Stomach smooth muscle (tissue), 2 donors: ENCODE results near the gene ATOH8.
A peak's percentile ranks its signal among the peaks of the same experiment; 100 is the strongest.

Experiments used
- H3K27ac ChIP-seq: one replicate; pipeline ENCODE4 v1.7.0; 2013; ENCODE audit warnings: mild to moderate bottlenecking, low read length, inconsistent platforms
- H3K27me3 ChIP-seq, 2 donors: one replicate each; pipeline ENCODE4 v1.7.0; 2013; ENCODE audit warnings: low read length in 2 of 2; ENCODE audit not compliant: insufficient read depth in 2 of 2, control insufficient read depth in 1 of 2
- H3K36me3 ChIP-seq, 2 donors: one replicate each; pipeline ENCODE4 v1.7.0; 2013; ENCODE audit warnings: low read length in 2 of 2; ENCODE audit not compliant: control insufficient read depth in 2 of 2, insufficient read depth in 2 of 2
- H3K4me1 ChIP-seq: one replicate; pipeline ENCODE4 v1.7.0; 2013; ENCODE audit warnings: low read length; ENCODE audit not compliant: control insufficient read depth, insufficient read depth
- H3K4me3 ChIP-seq, 2 donors: one replicate each; pipeline ENCODE4 v1.7.0; 2013; ENCODE audit warnings: low read length in 2 of 2
- H3K9ac ChIP-seq, 2 donors: one replicate each; pipeline ENCODE4 v1.7.0; 2013; ENCODE audit warnings: low read length in 2 of 2, mild to moderate bottlenecking in 1 of 2
- H3K9me3 ChIP-seq, 2 donors: one replicate each; pipeline ENCODE4 v1.7.0; 2013; ENCODE audit warnings: low read length in 2 of 2; ENCODE audit not compliant: control insufficient read depth in 2 of 2
- donor health status: healthy.
- donor health status: Pancreatic carcinoma.

Gene ATOH8

DNA sequence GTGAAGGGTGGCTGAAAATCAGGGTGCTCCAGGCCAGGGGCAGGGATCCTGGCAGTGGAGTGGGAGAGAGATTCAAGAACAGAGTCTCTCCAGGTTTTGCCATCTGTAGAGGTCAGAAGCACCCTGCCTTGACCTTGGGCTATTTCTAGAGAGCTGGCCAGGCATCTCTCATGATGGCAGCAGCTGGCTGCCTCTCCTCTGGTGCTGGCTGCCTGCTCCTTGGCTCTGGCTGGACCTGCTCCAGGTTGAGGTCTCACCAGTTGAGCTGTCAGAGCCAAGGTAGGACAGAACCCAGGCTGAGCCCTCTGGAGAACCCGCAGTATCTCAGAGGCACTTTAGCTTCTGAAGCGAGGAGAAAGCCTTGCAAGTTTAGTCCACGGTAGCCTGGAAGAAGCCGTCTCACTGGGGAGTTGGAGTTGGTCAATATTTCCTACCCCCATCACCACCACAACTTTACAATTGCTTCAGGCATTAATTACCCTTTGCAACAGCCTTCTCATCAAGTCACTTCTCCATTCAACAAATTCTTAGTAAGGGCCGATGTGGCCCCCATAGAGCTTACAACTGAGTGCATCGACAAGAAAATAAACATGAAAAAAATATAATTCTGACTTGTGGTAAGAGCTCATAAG is 34.1 kb upstream of the ATOH8 start:
- Histone ChIP-seq H3K4me3 (peak overlapping the region in 1 of 2 donors; percentile 8), H3K9me3 (no peaks in the 10 kb centered on the region), H3K27me3 (peaks cover 0 to under 1% of the 10 kb centered on the region in 2 donors), H3K4me1 (peaks cover 12% of the 10 kb centered on the region), H3K9ac (no peak overlapping the region), H3K36me3 (no peaks in the 10 kb centered on the region), H3K27ac (no peak overlapping the region)

DNA sequence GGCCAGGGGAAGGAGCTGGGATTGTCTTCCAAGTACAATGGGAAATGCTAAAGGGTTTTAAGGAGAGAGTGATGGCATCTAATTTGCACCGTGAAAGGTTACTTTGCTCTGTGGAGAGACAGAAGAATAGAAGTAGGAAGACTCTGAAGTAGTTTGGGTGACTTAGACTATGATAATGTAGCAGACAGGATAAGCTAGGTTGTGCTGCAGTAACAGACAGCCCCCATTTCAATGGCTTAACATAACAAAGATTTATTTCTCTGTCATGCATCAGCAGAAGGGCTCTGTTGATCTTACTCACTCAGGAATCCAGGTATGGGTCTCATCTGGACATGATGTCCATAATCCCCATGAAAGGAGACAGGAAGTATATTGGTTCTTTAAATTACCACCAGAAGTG is 33.3 kb upstream of the ATOH8 start:
- Histone ChIP-seq H3K27ac (no peak overlapping the region), H3K36me3 (no peaks in the 10 kb centered on the region), H3K9ac (no peak overlapping the region), H3K4me1 (peaks cover 12% of the 10 kb centered on the region), H3K27me3 (peaks cover 0 to 2% of the 10 kb centered on the region in 2 donors), H3K9me3 (no peaks in the 10 kb centered on the region), H3K4me3 (no peak overlapping the region)

DNA sequence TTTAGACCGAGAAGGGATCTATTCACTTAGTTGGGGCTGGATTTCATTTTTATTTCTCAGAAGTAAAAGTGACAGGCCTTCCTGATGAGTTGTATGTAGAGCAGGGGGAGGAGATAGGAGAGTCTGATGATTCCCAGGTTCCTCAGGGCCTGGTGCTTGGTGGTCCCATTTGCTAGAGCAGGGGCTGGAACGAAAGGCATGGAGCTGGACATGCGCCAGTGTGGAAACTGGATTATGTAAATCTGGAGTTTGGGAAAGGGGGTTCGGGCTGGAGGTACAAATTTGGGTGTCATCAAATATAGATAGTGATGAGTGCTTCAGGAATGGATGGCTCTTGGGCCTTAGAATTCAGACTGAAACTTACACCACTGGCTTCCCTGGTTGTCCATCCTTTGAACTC is 32.1 kb upstream of the ATOH8 start:
- Histone ChIP-seq H3K9ac (no peak overlapping the region), H3K4me3 (no peak overlapping the region), H3K27me3 (peaks cover 0 to 2% of the 10 kb centered on the region in 2 donors), H3K9me3 (no peaks in the 10 kb centered on the region), H3K4me1 (peaks cover 12% of the 10 kb centered on the region), H3K36me3 (no peaks in the 10 kb centered on the region), H3K27ac (no peak overlapping the region)

DNA sequence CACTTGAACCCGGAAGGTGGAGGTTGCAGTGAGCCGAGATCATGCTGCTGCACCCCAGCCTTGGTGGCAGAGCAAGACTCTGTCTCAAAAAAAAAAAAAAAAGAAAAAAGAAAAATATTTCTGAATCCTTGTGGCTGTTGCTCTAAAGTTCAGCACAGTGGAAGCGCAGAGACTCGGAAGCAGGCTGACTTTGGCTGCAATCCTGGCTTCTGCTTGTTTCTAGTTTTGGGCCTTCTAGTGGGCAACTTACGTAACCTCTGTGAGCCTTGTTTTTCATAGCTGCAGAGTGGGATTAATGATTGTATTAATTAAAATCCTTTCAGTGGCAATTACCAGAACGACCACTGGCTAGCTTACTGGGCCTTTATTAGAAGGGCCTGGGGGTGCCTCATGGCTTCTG is 31.3 kb upstream of the ATOH8 start:
- Histone ChIP-seq H3K36me3 (no peaks in the 10 kb centered on the region), H3K4me3 (no peak overlapping the region), H3K27me3 (peaks cover 0 to 2% of the 10 kb centered on the region in 2 donors), H3K27ac (no peak overlapping the region), H3K4me1 (peaks cover 12% of the 10 kb centered on the region), H3K9ac (no peak overlapping the region), H3K9me3 (no peaks in the 10 kb centered on the region)

DNA sequence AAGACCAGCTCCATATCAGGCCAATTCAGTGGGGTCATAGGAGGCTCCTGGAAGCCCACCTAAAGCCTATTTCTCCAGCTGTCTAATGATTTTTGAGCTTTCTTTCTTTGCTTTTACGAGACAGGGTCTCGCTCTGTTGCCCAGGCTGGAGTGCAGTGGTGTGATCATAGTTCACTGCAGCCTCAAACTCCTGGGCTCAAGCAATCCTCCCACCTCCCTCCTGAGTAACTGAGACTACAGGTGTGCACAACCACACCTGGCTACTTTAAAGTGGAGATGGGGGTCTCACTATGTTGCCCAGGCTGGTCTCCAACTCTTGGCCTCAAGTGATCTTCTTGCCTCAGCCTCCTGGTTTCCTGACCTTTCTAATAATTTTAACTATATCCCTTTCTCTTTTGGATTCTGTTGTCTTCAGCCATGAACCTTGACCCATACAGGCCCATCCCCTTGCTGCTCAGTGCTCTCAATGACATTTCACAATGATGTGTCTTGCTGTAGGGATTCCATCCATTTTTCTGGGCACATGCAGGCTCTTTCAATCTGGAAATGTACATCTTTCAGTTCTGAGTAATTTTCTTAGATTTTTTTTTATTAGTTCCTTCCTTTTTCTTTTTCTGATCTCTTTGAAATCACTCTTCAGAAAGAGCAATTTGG is 30.0 kb upstream of the ATOH8 start:
- H3K27ac ChIP-seq, result no peak overlapping the region
- H3K9me3 ChIP-seq, result no peaks in the 10 kb centered on the region
- no peak overlapping the region for H3K9ac ChIP-seq
- no peak overlapping the region for H3K4me3 ChIP-seq
- no peaks in the 10 kb centered on the region for H3K36me3 ChIP-seq
- H3K4me1 ChIP-seq, result peaks cover 16% of the 10 kb centered on the region
- peaks cover 0 to 2% of the 10 kb centered on the region in 2 donors for H3K27me3 ChIP-seq

DNA sequence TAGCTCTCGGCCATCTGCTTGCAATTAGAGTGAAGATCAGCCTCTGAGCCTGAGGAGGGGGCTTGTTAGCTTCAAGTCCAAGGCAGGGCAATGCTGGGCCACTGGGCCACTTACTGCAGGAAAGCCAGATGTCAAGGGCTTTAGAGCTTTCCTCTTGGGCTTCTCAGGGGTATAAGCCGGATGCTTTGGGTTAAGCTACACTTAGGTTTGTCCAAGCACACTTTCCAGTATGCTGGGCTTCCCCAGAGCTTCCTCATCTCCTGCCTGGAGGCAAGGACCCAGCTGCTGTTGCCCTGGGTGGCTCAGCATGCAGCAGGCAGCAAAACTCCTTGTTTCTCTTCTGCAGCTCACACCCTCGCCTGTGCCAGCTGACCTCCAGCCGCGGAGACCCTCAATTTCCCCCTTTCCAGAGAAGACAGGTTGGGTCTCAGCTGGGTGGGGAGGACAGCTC is 29.0 kb upstream of the ATOH8 start:
- Histone ChIP-seq H3K27me3 (peaks cover 0 to 2% of the 10 kb centered on the region in 2 donors), H3K4me3 (no peak overlapping the region), H3K9me3 (no peaks in the 10 kb centered on the region), H3K9ac (no peak overlapping the region), H3K27ac (no peak overlapping the region), H3K4me1 (peaks cover 14% of the 10 kb centered on the region), H3K36me3 (no peaks in the 10 kb centered on the region)

DNA sequence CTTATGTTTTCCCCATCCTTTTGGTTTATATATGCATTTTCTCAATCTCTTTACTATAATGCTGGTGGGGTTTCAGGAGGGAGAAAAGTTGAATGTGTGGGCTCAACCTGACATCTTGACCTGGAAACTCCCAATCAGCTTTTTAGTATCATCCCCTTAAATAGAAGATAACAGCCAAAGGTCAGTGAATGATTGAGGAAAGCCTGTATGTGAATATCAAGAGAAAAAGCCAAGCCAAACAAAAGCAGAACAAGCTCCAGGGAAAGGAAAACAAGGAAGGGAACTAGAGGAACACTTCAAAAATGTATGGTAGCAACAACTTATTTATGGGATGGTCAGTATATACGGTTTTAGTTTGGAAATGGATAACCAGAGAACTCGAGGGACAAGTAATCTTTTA is 28.3 kb upstream of the ATOH8 start:
- H3K4me1 ChIP-seq, result peaks cover 8% of the 10 kb centered on the region
- H3K9ac ChIP-seq, result no peak overlapping the region

DNA sequence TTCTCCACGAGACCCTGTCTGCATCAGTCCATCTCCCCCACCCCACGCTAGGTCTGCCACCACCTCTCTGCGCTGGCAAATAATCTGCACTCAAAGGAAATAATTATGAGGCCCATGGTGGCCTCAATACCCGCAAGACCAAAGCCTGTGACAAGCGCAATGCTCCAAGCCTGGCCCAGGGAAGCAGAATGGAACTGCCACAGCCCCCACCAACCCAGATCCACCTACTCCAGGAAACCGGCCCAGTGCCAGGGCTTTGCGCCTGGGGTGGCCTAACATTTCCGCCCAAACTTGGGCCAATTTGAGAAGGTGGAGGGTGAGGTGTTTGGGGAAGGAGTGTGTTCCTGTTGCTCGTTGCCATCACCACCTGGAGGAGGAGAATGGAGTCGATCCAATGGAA is 26.0 kb upstream of the ATOH8 start:
- no peaks in the 10 kb centered on the region for H3K9me3 ChIP-seq
- H3K27ac ChIP-seq, result no peak overlapping the region
- H3K36me3 ChIP-seq, result no peaks in the 10 kb centered on the region
- H3K4me3 ChIP-seq, result no peak overlapping the region
- H3K27me3 ChIP-seq, result peaks cover 0 to 2% of the 10 kb centered on the region in 2 donors
- no peak overlapping the region for H3K9ac ChIP-seq
- peaks cover 8% of the 10 kb centered on the region for H3K4me1 ChIP-seq

More for the DNA sequence above, 28.3 kb upstream of the ATOH8 start:
- peaks cover 0 to 2% of the 10 kb centered on the region in 2 donors for H3K27me3 ChIP-seq
- H3K27ac ChIP-seq, result no peak overlapping the region
- no peak overlapping the region for H3K4me3 ChIP-seq
- no peaks in the 10 kb centered on the region for H3K36me3 ChIP-seq
- no peaks in the 10 kb centered on the region for H3K9me3 ChIP-seq

DNA sequence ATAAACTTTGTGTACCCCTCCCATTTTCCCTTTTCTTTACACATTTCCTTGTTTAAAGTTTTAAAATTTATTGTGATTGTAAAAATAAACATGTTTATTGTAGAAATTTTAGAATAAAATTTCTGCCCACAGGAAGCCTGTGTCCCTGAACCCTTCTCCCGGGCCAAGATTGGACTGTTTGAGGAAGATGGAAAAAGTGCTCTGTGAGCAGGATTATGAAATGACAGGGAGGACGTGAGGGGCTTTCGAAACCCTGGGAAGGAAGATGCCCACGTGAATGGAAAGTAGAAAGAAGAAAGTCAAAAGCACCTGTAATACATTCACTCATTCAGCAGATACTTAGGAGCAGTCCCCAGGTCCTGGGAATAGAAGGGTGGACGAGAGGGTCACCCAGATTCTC is 25.4 kb upstream of the ATOH8 start:
- Histone ChIP-seq H3K9me3 (no peaks in the 10 kb centered on the region), H3K4me1 (peaks cover 8% of the 10 kb centered on the region), H3K4me3 (no peak overlapping the region), H3K9ac (no peak overlapping the region), H3K36me3 (no peaks in the 10 kb centered on the region), H3K27ac (no peak overlapping the region), H3K27me3 (peaks cover 0 to 2% of the 10 kb centered on the region in 2 donors)

DNA sequence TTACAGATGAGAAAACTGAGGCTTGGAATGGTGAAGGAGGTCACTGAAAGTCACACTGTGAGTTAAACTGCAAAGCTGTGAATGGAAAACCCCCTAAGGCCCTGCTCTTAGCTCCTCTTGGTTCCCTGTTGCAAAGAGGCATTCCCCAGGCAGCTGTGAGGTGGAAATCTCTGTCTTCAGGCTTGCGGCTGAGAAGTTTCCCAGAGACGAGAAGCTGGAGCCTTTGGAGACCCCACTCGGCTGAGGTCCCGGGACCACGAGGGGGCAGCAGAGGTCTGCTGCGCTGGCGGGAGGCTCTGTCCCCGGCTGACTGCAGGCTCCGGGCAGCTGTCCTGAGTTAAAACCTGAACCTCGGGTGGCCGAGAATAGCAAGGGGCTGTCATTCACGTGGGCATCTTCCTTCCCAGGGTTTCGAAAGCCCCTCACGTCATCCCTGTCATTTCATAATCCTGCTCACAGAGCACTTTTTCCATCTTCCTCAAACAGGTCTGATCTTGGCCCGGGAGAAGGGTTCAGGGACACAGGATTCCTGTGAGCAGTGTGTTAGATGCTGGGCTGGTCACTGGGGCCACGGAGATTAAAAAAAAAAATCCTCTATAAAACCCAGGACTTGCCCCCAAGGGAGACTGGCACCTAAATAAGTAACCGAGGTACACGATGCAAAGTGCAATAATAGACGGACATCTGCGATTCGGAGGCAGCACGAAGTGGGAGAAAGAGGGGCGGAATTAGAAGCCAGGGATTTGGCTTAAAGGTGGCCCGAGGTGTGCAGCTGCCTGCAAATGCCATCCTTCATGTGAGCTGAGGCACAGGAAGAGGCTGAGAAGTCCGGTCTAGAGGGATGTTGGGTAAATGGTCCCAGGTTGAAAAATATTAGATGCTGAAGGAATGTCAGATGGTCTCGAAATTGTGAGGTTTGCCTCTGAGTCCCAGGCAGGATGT is 24.6 kb upstream of the ATOH8 start:
- Histone ChIP-seq H3K9me3 (no peaks in the 10 kb centered on the region), H3K27me3 (peaks cover 0 to 2% of the 10 kb centered on the region in 2 donors), H3K4me3 (peak overlapping the region; percentile 40 to 43), H3K4me1 (peaks cover 8% of the 10 kb centered on the region), H3K9ac (peak overlapping the region in 1 of 2 donors; percentile 13), H3K36me3 (no peaks in the 10 kb centered on the region), H3K27ac (no peak overlapping the region)
